HT1080 (cell line): ENCODE results near the gene CLECL1. TPM values are rescaled to one million over a fixed set of nuclear protein-coding genes. Genes with fewer than 3 reads are reported as not detected.

Experiments
- DNase-seq: peaks from one replicate; pipeline ENCODE4 v3.0.0-alpha.2; 2015; ENCODE audit warnings: low read depth
- polyA plus RNA-seq, 2 experiments: library from polyadenylated mRNA; depleted of rRNA; stranded (reverse); fragments of >200 nt; gene quantifications; 2 replicates each; pipeline ENCODE4 v1.2.3, GENCODE V29; 2015
- total RNA-seq: library from RNA; depleted of rRNA; stranded (reverse); fragments of >200 nt; shearing (Covaris generic); gene quantifications from 2 replicates; pipeline ENCODE4 v1.2.3, GENCODE V29; 2014; rRNA removed

Gene CLECL1
- not detected in 2 replicates for total RNA-seq
- not detected in 2 replicates for polyA plus RNA-seq (2015; cell fraction: cytosol; rRNA removed)
- not detected in 2 replicates for polyA plus RNA-seq (2015; cell fraction: nucleus; rRNA removed)

- no peak for DNase-seq
Measured at GRCh38 chr12:9732921-9733461, at the start of gene CLECL1. TSS of gene CLECL1 (minus strand) at chr12:9733097.

- no peak for DNase-seq
Measured at GRCh38 chr12:9781360-9781759, 48.5 kb upstream of the CLECL1 start.

DNA sequence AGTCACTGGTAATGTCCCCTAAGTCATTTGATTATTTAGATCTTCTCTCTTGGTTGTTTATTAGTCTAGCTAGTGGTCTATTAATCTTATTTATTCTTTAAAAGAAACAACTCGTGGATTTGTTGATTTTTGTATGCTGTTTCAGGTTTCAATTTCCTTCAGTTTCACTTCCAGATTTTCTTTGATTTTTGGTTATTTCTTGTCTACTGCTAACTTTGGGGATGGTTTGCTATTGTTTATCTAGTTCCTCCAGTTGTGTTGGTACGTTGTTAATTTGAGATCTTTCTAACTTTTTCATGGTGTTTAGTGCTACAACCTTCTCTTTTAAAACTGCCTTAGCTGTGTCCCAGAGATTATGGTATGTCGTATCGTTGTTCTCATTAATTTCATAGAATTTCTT, 46.3 kb upstream of the CLECL1 start:
- DNase-seq = no peak

GRCh38 chr12:9776781-9777180, 43.9 kb upstream of the CLECL1 start:
- DNase-seq = no peak

GRCh38 chr12:9773216-9773877, 40.5 kb upstream of the CLECL1 start:
- DNase-seq = no peak

DNA sequence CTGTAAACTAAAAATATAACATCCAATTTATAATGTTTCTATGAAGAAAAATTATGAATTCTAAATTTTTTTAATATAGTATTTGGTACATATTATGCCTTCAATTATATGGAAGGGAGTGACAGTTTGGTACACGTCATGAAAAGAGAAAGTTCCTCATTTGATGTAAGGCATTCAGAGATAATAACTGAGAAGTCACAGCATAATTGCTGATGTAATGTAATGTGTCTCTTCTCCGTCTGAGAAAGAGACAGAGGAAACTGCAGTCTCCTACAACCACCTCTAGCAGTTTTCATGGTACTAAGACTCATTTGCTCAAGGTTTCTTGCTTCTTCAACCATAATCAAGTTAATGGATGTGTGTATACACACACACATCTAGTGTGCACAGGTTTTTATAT, 30.1 kb upstream of the CLECL1 start:
- no peak for DNase-seq

- no peak for DNase-seq
Measured at GRCh38 chr12:9762369-9762768, 29.5 kb upstream of the CLECL1 start.

GRCh38 chr12:9761419-9761781, 28.5 kb upstream of the CLECL1 start:
- DNase-seq = peak; percentile 24

DNA sequence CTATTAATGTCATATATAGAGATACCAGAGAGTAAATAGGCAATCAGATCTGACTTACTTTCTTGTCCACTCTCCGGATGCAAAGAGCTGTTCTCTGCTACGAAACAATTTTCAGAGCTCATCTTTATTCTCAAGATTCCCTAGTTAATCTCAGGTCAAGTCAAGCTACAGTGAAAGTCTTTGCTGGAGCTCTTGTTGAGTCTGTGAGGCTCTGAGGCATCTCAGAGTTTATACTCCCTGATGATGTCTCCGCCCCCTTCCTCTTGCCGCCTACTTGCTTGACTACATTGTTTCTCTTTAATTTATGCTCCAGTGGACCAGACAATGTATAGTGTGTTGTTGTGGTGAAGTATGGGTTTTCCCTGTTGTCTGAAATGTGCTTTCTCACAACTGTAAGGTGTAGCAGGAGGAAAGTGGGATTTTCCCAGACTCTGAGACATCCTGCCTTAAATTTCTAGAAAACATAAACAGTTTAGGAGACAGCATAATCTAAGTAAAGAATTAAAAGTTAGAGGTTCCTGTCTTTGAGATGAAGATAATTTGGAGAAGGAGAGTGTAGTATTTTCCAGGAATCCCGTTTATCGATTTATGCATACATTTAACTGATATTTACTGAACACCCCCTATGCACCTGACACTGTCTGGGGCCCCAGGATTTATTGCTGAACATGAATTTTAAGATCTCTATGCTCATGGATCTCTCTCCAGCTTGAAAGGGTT, 28.0 kb upstream of the CLECL1 start, which contains the start of gene CD69:
CD69 (minus strand) TSS at position 203 of the 720 bp plus-strand sequence; CDS start at position 122, 81 bp downstream.
- no peak for DNase-seq

DNA sequence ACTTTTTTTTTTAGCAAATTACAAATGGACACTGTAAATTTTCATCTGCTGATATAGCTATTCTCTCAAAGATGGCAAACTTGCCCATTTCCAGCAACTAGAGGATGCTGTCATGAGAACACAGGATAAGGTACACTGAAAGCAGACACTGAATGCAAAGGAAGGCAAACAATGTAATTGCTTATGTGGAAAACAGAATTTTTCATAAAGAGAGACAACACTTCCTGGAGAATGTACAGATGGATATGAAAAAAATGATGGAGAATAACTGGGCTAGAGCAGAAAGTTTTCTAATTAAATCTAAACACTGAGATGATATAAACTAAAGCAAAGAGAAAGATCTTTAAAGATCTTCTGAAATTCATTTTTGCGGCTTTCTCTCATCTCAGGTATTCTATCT, 27.2 kb upstream of the CLECL1 start:
- DNase-seq = no peak

DNA sequence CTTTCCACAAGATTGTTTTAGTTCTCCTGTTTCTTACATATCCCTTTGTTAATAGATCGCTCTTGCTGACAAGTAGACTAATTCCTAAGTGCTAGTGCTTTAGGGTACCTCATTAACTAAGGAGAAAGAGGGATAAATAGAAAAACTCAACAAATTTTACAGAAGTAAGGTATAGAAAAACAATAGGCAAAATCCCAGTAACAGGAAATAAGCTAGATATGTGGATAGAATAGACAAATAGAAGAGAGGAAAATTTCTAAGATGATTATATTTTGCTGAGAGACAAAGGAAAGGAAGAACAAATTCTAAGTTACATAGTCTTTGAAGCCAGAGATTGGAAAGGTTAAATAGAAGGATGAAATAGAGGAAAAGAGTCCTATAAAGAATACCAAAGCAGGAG, 26.8 kb upstream of the CLECL1 start:
- DNase-seq = no peak

DNA sequence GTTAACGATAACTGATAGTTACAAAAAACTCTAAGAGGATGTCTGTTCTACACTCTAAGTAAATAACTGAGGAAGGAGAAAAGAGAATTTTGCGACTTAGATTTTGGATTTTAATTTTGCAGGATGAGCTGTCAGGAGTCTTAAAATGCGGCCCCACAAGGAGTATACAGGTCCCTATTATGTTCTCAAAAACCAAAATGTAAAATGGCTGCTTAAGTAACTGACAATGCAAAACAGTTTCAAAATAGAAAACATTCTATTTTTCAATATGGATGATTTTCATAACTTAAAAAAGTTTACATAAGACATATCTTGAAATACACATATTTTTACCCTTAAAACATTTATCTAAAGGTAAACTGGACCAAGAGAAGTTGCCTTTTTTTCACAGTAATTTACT, 25.2 kb upstream of the CLECL1 start:
- DNase-seq = no peak

- no peak for DNase-seq
Measured at GRCh38 chr12:9757433-9758025, 24.6 kb upstream of the CLECL1 start.

DNA sequence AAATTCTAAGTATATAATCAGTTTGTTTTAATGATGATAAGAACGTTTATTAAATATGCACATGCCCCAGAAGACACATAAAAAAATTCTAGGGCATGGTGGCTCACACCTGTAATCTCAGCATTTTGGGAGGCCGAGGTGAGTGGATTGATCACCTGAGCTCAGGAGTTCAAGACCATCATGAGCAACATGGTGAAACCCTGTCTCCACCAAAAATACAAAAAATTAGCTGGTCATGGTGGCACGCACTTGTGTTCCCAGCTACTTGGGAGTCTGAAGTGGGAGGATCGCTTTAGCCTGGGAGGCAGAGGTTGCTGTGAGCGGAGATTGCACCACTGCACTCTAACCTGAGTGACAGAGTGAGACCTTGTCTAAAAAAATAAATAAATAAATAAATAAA, 23.8 kb upstream of the CLECL1 start:
- DNase-seq = no peak

GRCh38 chr12:9756170-9756569, 23.3 kb upstream of the CLECL1 start:
- no peak for DNase-seq

GRCh38 chr12:9755567-9755966, 22.7 kb upstream of the CLECL1 start:
- DNase-seq = no peak

- no peak for DNase-seq
Measured at GRCh38 chr12:9755035-9755434, 22.1 kb upstream of the CLECL1 start.

DNA sequence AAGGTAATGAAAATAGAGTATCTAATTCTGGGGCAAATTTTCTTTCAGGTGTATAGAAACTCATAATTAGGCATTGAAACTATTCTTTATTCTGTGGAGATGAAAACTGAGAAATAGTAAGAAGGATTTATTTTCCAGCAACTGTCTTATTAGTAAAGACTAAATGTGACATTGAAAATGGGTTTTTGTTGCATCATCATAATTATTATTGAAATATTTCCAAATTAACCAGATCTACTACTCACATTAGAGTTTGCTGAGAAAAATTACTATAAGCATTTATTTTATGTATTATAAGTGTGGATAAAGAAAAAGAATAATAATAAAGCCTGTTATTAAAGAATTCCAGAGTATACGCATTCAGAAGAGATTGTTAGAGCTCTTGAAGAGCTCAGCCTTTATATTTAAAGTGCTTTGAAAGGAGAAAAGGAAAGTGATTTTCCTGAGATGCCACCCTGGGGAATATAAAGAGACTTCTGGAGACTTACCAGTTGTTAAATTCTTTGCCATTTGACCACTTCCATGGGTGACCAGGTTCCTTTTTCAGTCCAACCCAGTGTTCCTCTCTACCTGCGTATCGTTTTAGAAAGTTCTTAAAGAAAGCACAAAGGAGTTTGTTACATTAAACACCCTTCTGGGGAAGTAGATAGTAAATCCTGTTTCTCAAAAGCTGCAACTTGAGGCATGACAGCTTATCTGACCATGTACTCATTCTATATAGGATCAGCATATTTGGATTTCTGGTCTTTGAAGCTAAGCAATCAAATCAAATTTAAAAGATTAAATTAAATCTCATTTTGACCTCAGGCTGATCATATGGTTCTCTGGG, 21.4 kb upstream of the CLECL1 start:
- no peak for DNase-seq

DNA sequence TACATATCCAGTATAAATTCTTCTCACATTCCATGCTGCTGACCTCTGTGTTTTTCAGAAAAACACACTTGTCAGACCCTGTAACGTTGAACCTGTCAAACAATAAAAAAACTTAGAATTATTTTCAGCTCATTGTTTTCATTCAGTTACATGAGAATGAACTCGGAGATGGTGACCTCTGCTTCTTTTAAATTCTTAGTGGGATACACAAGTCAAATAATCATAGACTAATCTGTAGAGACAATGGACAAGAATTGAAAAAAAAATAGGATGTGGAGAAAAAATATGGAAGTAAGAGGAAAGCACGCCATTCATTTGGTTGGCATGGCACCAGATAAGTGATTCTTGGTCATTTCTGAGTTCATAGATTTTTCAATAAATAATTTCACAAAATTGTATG, 20.6 kb upstream of the CLECL1 start:
- no peak for DNase-seq

GRCh38 chr12:9753073-9753472, 20.2 kb upstream of the CLECL1 start:
- no peak for DNase-seq
